ENCODE data around the gene ATP6AP2.

GRCh38 chrX:40543661-40544328 lies 37.0 kb upstream of the ATP6AP2 start:
- TF ChIP-seq FOXK2 (conservative IDR thresholded peaks at IDR 0.05 in 1 of 2, IDR thresholded peaks at IDR 0.05 in 1 of 2; ENCODE audit: low read depth in 2 of 2) (no peak), CTCF (IDR thresholded peaks at IDR 0.05 in 2 of 3, conservative IDR thresholded peaks at IDR 0.05 in 1 of 3; ENCODE audit: insufficient read depth in 2 of 3, low read depth in 1 of 3, low read length in 3 of 3) (peak; percentile 59 to 77 (median 69)), MYNN (IDR thresholded peaks at IDR 0.05) (no peak), MYNN (CRISPR knock-in tag; IDR thresholded peaks at IDR 0.05) (no peak), CBX3 (IDR thresholded peaks at IDR 0.05; ENCODE audit: borderline replicate concordance in 1 of 2, low read length in 2 of 2) (no peak), SRSF9 (IDR thresholded peaks at IDR 0.05; ENCODE audit: borderline replicate concordance, low read depth, low read length) (no peak), ZBTB7A (IDR thresholded peaks at IDR 0.05; ENCODE audit: borderline replicate concordance, control insufficient read depth, low read depth, low read length) (no peak), MLX (CRISPR knock-in tag; conservative IDR thresholded peaks at IDR 0.05) (no peak), ZBTB17 (CRISPR knock-in tag; IDR thresholded peaks at IDR 0.05) (no peak), PRMT5 (CRISPR knock-in tag; IDR thresholded peaks at IDR 0.05) (no peak), CUX1 (CRISPR knock-in tag; IDR thresholded peaks at IDR 0.05) (no peak), KLF6 (CRISPR knock-in tag; IDR thresholded peaks at IDR 0.05; ENCODE audit: borderline replicate concordance) (no peak), FOXA3 (CRISPR knock-in tag; conservative IDR thresholded peaks at IDR 0.05 in 1 of 2, IDR thresholded peaks at IDR 0.05 in 1 of 2) (no peak)
